Measurements from ENCODE around the gene CARD9.

CARD9 gene

DNA sequence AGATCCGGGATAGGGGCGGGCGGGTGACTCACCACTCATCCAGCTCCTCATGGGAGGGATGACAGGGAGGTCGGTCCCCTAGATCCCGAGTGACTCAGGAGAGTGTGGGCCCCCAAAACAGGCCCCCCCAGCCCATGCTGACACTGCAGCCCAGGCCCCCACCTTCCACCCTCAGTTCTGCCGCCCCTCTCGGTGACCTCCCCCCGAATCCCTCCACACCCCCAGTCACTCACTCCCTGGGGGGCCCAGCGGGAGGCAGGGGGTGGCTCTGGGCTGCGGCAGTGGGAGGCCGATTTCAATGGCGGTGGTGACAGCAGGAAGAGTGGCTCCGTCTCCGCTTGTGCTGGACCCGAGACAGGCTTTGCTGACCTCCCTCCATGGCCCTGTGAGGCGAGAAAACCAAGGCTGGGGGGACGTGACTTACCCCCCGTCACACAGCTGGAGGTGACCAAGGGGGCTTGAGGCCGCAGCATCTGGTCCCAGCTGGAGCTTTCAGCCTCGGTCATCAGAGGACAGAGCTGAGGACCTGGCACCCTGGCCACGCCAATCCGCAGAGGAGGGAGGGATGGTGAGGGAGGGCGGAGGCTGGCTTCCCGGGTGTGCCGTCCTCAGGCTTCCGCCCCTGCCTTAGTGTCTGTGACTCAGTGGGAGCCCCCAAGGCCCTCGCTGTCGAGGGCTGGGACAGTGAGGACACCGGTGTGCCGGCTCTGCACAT lies 37.2 kb downstream of the CARD9 start:
- no peak for DNase-seq (ENCODE audit: low read depth, low spot score)

DNA sequence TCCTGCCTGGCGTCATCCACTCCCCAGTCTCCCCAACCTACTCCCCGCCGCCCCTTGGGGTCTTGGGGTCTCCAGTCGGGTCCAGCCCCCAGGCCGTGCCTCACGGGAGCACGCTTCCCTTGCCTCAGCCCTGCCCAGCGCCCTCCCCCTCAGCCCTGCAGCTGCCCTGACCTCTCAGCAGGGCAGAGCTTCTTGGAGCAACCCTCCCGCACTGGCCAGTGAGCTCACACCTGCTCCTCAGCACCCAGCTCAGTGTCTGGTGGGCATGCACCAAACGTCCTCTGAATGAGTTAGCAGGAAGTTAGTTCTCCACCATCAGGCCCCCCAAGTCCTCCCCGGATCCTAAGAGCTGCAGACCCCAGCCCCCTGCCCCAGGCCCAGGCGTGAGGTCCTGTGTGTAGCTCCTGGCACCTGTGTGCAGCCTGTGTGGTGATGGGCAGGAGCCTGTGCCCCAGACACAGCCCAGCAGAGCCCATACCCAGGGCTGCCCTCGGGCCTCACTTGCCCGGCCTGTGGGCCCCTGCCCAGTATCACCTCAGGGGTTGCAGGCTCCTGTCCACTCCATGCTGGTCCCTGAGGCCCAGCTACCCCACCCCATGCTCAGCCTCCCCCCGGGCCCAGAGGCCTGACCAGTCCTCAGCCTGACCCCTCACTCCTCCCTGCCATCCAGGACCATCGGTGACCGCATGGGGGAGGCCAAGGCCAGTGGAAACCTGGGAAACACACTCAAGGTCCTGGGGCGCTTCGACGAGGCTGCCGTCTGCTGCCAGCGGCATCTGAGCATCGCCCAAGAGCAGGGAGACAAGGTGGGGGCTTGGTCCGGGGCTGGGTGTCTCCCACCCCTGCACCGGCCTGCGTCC lies 37.9 kb downstream of the CARD9 start:
- no peak for DNase-seq (ENCODE audit: low read depth, low spot score)

DNA sequence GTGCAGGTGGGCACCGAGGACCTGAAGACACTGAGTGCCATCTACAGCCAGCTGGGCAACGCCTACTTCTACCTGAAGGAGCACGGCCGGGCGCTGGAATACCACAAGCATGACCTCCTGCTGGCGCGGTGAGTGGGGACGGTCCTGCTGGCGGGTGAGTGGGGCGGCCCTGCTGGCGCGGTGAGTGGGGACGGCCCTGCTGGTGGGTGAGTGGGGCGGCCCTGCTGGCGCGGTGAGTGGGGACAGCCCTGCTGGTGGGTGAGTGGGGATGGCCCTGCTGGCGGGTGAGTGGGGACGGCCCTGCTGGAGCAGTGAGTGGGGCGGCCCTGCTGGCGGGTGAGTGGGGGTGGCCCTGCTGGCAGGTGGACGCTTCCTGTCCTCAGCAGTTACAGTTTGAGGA lies 38.9 kb downstream of the CARD9 start:
- no peak for DNase-seq (ENCODE audit: low read depth, low spot score)

DNA sequence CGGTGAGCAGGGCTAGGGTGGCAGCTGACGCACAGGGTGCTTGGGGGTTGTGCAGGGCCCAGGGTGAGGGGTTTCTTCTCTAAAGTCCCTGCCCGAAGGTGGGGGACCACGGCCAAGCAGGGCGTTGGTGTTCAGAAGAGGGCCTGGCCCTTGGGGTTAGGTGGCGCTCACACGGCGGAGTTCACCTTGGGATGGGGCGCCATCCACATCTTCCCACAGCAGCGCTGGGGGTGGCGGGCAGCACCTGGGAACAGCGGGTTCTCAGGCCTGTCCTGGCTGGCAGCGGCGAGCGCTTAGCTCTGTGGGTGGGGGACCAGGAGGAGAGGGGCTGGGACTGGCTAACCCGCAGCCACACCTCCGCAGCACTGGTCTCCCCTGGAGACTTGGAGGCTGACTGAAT lies 40.0 kb downstream of the CARD9 start:
- no peak for DNase-seq (ENCODE audit: low read depth, low spot score)

DNA sequence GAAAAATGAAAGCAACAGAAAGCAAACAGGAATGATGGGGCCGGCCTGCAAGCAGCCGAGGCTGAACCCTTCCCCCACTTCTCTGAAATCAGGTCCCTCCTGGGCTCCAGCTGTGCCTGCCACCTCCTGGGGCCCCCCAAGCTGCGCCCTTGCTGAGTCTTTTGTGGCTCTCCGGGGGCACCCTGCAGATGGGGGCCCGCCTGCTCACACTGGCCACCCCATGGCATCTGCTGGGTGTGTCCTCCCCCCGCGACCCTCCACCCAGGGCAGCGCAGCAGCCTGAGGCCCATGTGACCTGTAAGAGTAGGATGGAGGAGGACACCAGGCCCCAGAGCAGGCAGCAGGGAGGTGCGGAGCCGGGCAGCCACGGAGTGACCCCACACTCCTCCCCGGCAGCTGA lies 40.4 kb downstream of the CARD9 start:
- no peak for DNase-seq (ENCODE audit: low read depth, low spot score)

DNA sequence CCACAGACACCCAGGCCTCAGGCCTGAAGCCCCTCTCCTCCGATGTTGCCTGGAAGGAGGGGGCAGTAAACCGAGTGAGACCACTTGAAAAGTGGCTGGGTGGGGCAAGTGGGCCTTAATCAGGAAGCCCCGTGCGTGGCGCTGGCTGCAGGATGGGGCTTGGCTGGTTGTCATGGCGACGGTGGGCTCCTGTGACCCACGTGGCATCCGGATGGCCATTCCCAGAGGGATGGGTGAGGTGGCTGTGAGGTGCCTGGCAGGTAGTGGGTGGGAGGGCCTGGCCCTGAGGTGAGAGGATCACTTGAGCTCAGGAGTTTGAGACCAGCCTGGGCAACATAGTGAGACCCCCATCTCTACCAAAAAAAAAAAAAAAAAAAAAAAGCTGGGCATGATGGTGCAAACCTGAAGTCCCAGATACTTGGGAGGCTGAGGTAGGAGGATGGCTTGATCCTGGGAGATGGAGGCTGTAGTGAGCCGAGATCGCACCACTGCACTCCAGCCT lies 40.9 kb downstream of the CARD9 start:
- no peak for DNase-seq (ENCODE audit: low read depth, low spot score)

DNA sequence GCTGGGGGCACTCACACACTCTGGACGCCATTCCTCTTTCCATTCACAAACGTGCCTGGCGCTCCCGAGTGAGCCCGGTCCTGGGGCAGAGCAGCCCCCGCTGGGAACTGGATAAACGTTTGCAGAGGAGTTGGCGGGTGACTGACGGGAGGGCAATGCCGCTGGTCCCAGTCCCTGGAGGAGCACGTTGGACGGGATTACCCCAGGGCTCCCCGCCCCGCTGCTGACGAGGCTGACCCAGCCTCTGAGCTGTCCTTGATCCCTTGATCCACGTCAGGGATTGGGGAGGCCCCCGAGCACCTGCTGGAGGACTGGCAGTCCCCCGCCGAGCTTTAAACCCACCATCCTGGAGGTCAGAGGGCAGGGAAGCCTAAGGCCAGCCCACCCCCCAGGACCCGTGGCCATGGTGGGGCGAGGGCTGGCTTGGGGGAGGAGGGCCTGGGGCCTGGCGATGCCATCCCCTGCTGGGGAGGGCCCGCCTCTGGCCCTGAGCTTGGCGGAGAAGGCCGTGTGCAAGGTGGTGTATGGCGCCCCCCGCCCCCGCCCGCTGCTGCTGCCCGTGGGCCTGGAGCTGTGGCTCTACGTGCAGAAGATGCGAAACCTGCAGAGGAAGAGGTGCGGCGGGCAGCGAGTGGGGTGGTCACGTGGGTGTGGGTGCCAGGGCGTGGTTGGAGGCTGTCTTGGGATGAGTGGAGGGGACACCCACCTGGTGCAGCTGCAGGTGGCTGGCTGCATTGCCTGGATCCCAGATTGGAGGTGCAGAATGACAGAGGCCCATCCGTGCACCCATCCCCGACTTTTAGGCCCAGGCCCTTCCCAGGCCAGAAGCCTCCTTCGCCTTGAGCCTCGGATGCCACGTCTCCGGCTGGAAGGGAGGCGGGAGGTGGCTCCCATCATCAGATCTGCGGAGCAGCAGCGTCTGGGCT lies 41.6 kb downstream of the CARD9 start:
- DNase-seq (ENCODE audit: low read depth, low spot score), result no peak

DNA sequence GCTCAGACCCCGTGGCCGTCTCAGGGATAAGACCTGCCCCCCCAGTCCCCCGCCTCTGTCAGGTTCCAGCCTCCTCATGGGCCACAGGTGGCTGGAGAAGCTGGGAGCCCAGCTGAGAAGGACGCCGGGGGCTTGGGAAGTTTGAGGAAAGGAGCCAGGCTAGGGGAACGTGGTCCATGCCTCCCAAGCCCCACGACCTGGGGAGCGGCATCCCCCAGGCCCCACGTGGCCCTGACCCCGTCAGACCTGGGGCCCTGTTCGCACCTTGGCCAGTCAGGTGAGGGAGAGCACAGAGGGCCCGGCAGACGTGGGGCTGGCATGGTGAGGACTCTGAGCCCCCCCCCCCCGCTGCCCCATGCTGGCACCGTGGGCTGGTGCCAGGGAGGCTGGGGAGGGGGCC lies 42.4 kb downstream of the CARD9 start:
- DNase-seq (ENCODE audit: low read depth, low spot score), result no peak

DNA sequence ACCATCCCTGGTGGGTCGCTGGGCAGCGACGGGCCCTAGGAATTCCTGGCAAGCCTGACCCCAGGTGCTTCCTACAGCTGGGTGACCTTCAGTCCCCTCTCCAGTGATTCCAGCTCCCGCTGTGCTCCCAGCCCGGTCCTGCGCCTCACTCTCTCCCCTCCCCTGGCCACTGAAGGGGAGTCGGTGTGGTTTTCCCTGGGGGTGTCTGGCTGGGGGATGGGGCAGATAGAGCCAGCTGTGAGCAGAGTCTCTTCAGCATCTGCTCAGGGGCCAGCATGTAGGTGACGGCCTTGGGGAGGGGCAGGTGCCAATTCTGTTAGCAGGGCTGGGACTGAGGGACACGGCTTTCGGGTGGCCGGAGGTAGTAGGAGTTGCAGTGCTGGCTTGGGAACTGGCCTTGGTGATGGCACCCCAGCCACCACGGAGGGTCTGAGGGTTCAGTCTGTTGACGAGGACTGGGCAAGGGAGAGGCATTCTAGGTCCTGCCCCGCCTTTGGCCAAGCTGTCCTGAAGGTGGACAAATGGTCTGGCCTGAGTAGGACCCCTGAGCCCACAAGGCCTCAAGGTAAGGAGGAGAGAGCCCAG lies 43.0 kb downstream of the CARD9 start:
- DNase-seq (ENCODE audit: low read depth, low spot score), result no peak

DNA sequence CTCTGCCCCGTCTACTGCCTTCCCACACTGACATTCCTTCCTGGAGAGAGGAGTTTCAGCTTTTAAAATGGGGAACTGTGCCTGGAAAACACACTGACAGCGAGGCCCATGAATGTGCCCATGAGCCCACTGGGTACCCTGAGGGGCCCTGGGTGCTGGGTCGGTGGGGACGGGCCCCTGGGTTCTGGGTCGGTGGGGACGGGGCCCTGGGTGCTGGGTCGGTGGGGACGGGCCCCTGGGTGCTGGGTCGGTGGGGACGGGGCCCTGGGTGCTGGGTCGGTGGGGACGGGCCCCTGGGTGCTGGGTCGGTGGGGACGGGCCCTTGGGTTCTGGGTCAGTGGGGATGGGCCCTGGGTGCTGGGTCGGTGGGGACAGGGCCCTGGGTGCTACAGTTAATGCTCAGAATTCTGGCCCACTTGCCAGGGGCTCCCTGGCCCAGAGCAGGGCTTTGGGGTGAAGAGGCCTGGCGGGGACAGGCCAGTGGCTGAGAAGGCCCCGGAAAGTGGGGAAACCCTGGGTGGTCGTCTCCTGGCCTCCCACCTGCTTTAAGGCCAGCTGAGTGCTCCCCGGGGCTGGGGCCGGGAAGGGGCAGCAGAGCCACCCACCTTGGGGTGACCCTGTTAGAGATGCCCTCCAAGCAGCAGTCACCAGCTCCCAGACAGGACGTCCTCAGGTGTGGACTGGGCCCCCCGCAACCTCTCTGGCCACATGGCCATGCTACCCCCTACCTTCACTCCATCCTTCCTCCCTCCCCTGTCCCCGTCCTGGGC lies 43.6 kb downstream of the CARD9 start:
- DNase-seq (ENCODE audit: low read depth, low spot score), result no peak

DNA sequence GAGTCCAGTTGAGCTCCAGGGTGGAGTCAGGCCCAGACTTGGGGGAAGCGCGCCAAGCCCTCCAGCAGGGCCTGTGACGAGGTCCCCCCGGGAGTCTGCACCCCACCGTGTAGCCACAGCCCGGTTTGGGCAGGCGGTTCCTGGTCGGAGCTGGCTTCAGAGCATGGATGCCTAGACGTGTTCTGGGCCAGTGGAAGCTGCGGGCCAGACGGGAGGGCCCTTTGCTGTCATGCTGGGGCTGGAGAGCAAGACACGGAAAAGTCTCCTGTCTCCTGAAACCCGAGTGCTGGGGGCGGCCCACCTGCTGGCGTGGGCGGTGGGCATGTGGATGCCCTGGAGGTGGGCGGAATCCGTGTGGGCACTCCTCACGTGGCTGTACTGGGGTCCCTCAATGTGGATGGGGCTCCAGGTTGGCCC lies 44.2 kb downstream of the CARD9 start:
- no peak for DNase-seq (ENCODE audit: low read depth, low spot score)

DNA sequence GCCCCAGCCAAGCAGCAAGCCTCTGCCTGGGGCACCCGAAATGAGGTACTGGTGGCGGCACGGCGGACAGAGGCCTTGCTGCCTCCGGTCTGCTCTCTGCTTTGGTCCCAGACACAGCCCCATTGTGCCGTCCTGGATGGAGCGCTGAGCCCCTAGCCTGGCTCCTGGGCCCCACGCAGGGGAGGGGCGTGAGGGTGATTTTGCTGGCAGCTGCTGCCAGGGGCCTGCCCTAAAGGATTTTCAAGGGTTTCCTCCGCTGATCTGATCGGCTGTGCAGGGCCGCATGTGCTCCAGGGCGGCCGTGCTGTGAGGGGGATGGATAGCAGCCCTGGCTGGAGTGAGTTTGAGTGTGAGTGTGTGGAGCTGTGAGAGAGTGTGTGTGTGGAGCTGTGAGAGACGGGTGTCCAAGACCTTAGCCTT lies 44.8 kb downstream of the CARD9 start:
- DNase-seq (ENCODE audit: low read depth, low spot score), result no peak

DNA sequence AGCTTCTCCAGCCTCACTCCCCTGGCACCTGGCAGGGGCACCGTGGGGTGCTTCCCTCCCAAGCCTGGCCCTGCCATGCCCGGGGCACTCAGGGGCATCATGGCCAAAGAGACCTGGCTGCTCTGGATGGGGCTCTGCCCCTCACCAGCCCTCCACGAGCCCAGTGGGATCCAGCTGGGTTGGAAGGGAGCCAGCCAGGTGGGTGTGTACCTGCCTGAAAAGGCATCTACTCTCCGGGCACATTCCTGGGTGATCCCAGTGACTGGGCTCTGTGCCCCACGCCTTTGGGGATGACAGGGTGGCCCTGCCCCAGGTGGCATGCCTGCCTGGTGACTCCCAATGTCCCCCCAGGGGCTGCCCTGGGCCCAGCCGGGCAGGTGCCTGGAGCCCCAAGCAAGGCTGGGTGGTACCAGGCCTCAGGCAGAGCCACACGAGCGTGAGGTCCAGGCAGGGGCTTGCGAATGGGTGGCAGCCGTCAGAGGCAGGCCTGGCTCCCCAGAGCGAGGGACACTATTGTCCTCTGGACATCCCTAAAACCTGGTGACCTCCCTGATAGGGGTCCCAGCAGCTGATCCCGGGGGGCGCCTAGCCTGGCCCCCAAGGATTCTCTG lies 45.4 kb downstream of the CARD9 start:
- DNase-seq (ENCODE audit: low read depth, low spot score), result no peak

DNA sequence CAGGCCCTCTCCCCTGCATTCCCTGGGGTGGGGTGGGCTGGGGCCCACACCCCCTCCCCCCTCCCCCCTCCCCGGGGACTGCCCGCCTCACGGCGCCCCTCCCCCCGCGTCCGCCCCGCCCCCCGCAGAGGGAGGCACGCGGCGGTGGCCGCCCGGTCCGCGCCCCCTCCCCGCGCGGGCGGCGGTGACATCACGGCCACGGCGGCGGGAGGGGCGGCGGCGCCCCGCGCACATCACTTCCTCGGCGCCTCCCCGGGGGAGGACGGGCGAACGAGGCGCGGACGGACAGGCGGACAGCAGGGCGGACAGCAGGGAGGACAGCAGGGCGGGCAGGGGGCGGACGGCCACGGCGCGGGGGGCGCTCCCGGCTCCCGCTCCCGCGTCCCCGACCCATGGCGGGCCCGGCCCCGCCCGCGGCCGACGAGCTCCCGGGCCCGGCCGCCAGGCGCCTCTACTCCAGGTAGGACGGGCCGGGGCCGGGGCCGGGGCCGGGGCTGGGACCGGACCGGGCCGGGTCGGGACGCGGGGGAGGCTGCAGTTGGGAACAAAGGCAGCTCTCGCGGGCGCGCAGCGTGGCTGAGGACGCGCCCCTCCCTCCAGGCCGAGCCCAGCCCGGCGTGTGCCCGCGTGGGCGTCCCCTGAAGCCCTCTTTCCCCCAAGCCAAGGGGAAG lies 46.0 kb downstream of the CARD9 start, which contains the start of gene GPSM1:
Gene GPSM1, plus strand, starts transcription at position 236 of the 671 bp plus-strand sequence. Its CDS starts 157 bp downstream, at position 393.
- DNase-seq (ENCODE audit: low read depth, low spot score), result no peak

DNA sequence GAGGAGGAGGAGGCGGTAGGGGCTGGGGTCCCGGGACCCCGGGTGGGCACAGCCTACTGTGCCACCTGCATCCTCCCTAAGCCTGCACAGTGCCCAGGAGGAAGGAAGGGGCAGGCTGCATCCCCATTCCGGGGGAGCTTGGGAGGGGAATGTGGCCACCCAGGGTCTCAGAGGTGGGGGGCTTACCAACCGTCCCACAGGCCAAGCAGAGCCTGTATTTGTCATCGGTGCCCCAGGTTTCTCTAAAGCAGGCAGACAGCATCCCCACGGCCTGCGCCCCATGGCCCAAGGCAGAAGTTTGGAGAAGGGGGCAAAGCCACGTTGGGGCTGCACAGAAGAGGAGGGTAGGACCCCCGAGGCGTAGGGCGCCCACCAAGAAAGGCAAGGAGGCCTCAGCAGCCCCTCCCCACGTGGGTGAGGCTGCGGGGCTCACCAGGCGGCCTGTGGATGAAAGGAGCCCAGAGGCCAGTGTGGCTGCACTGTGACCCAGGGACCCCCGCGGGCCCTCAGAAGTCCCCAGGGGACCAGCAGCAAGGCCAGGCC lies 46.6 kb downstream of the CARD9 start:
- no peak for DNase-seq (ENCODE audit: low read depth, low spot score)

DNA sequence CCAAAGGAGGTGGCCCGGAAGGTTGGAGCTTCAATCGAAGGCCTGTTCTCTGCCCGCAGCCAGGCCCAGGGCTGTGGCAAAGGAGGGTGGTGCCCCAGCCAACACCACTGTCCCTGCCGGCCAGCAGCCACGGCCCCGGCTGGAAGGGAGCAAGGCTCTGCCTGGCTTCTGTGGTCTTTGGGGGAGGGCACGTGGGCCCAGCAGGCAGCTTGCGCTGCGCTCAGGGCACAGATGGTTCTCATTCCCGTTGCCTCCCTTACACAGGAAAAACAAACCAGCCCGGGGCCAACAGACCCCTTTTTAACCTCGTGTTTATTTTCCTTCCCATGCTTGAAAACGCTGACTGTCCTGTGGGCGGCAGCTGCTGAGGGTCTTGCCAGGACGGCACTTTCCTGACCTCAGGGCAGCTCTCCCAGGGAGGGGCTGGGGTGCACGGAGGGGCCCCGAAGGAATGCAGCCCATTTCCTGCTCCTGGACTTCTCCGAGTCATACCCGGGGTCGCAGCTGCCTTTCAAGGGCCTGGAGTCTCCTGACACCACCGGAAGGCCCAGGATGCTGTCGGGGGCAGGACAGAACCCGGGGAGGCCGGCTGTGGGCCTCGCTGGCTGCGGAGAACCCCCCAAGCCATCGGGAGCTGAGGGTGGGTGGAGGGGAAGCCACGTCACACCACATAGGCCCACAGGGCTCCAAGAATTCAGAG lies 47.3 kb downstream of the CARD9 start:
- no peak for DNase-seq (ENCODE audit: low read depth, low spot score)

DNA sequence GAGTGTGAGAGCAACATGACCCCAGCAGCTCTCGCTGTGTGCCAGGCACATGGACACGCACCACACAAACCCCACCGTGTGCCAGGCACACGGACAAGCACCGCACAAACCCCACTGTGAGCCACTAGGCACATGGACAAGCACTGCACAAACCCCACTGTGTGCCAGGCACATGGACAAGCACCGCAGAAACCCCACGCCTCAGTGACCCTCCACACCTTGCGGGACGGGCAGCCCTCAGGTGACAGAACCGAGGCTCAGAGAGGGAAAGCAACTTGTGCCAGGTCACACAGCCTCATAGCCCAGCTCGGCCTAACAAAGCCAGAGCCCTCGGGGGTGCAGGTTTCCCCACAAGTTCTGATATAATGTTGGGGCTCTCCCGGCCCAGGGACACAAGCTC lies 48.1 kb downstream of the CARD9 start:
- DNase-seq (ENCODE audit: low read depth, low spot score), result no peak

DNA sequence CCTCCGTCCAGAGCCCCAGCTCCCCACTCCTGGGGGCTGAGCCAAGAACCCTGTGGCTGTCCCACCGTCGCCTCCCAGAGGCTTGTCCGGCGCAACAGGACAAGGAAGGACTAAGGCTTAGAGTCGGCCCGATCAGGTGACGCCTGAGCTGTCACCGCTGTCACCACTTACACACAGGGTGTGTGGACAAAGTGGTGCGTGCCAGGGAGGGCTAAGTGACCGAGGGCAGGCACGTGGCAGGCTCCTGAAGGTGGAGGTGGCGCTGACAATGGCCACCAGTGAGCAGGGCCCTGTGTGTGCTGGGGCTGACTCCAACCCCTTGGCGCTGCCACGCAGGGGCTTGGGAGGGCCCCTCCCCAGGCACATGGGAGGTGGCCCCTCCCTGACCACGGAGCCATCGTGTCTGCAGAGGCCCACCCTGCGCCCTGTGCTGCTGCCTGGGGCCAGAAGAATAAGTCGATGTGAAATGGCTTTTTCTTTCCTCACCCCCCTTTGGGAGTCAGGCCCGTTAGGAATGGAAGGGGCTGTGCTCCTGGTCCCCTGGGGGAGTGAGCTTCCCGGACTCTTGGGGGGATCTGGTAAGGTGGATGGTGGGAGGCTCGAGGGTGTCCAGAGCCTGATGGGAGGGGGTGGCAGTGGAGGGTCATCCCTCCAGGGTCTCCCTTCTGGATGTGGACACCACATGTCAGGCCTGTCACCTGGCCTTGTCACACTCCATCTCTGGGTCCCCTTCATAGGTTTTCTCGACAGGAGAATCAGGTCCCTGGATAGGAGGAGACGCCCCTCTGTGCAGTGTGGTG lies 48.8 kb downstream of the CARD9 start:
- no peak for DNase-seq (ENCODE audit: low read depth, low spot score)

All from activated naive CD8-positive, alpha-beta T cell treated with anti-CD3 and anti-CD28 coated beads, Interleukin-2, amount 50 U/mL, for 16 hours (primary cell).